IMR-90 (cell line): ENCODE measurements around the gene CST5. TPM values are rescaled to one million over a fixed set of nuclear protein-coding genes. Genes with fewer than 3 reads are reported as not detected.

Experiments
- ATAC-seq: fragments of 200-7000 bp; cut with Tn5 transposase; 2 replicates; pipeline ENCODE4 v1.9.1; 2020; ENCODE audit warnings: low read depth, mild to moderate bottlenecking, moderate library complexity
- Bru-seq: library from RNA; stranded (reverse); fragments of 400-500 nt; gene quantifications from one replicate; lab custom pipeline; 2021; lab: Mats Ljungman, UMichigan
- BruChase-seq, 2 experiments: library from RNA; stranded (reverse); fragments of 400-500 nt; gene quantifications; one replicate each; lab custom pipeline; 2021; lab: Mats Ljungman, UMichigan
- BruUV-seq: library from RNA; stranded (reverse); fragments of 400-500 nt; replicated peaks from 2 replicates; lab custom pipeline; 2021; lab: Mats Ljungman, UMichigan
- CTCF ChIA-PET: fragments of 300-600 bp; formaldehyde crosslinking; extraction: SDS; loops from one replicate; lab custom pipeline; 2021; ENCODE audit warnings: antibody characterized with exemption; lab: Yijun Ruan, JAX
- POLR2A ChIA-PET: fragments of 300-600 bp; sonication (Branson Sonifier 250); formaldehyde crosslinking; loops from one replicate; lab custom pipeline; 2022; ENCODE audit warnings: antibody characterized with exemption; ENCODE audit not compliant: unreplicated experiment; lab: Charles Lee
- DNase-seq: peaks from one replicate; pipeline ENCODE4 v3.0.0; 2013
- H2AFZ ChIP-seq: replicated peaks from 2 replicates; pipeline ENCODE3; 2013; ENCODE audit warnings: low read length, mild to moderate bottlenecking; ENCODE audit not compliant: poor library complexity
- H2AK5ac ChIP-seq: 2 replicates; pipeline ENCODE4 v1.6.1; 2013; ENCODE audit warnings: low read depth, low read length, inconsistent platforms
- H2AK9ac ChIP-seq: replicated peaks from 2 replicates; pipeline ENCODE3; 2013; ENCODE audit warnings: mild to moderate bottlenecking, low read depth, low read length, moderate library complexity; ENCODE audit not compliant: poor library complexity
- H2BK120ac ChIP-seq: 2 replicates; pipeline ENCODE4 v1.6.1; 2013; ENCODE audit warnings: low read depth, low read length, inconsistent platforms
- H2BK15ac ChIP-seq: 3 replicates; pipeline ENCODE4 v1.6.1; 2013; ENCODE audit warnings: low read depth, low read length, inconsistent platforms
- H2BK20ac ChIP-seq: 2 replicates; pipeline ENCODE4 v1.6.1; 2013; ENCODE audit warnings: low read depth, mild to moderate bottlenecking, inconsistent platforms, low read length, moderate library complexity
- H2BK5ac ChIP-seq: 2 replicates; pipeline ENCODE4 v1.6.1; 2013; ENCODE audit warnings: mild to moderate bottlenecking, low read depth, low read length, inconsistent platforms; ENCODE audit not compliant: poor library complexity, severe bottlenecking
- H3K14ac ChIP-seq: replicated peaks from 2 replicates; pipeline ENCODE4 v1.6.1; 2013; ENCODE audit warnings: low read depth, low read length, inconsistent platforms
- H3K18ac ChIP-seq: 2 replicates; pipeline ENCODE4 v1.6.1; 2013; ENCODE audit warnings: low read depth, low read length, control low read depth
- H3K23ac ChIP-seq: 2 replicates; pipeline ENCODE4 v1.6.1; 2013; ENCODE audit warnings: low read depth, low read length, inconsistent platforms
- H3K27ac ChIP-seq: 2 replicates; pipeline ENCODE4 v1.5.1; 2013; ENCODE audit warnings: mild to moderate bottlenecking, control low read depth, low read length; ENCODE audit not compliant: insufficient read depth
- H3K27me3 ChIP-seq: 2 replicates; pipeline ENCODE4 v1.6.1; 2013; ENCODE audit warnings: low read length; ENCODE audit not compliant: control insufficient read depth, insufficient read depth
- H3K36me3 ChIP-seq: 2 replicates; pipeline ENCODE4 v1.6.1; 2013; ENCODE audit warnings: low read length, mixed read lengths; ENCODE audit not compliant: control insufficient read depth, insufficient read depth
- H3K4ac ChIP-seq: 2 replicates; pipeline ENCODE4 v1.6.1; 2013; ENCODE audit warnings: low read depth, low read length, inconsistent platforms
- H3K4me1 ChIP-seq: 2 replicates; pipeline ENCODE4 v1.6.1; 2013; ENCODE audit warnings: low read length, mixed read lengths; ENCODE audit not compliant: control insufficient read depth, insufficient read depth
- H3K4me2 ChIP-seq: 2 replicates; pipeline ENCODE4 v1.6.1; 2013; ENCODE audit warnings: low read depth, mild to moderate bottlenecking, control low read depth, low read length, moderate library complexity
- H3K4me3 ChIP-seq: 2 replicates; pipeline ENCODE4 v1.5.1; 2013; ENCODE audit warnings: low read depth, mild to moderate bottlenecking, control low read depth, low read length, moderate library complexity; ENCODE audit not compliant: insufficient read depth
- H3K56ac ChIP-seq: 2 replicates; pipeline ENCODE4 v1.6.1; 2013; ENCODE audit warnings: low read length, inconsistent platforms; ENCODE audit not compliant: insufficient read depth; ENCODE audit errors: extremely low read depth
- H3K79me1 ChIP-seq, 2 experiments: 2 replicates each; pipeline ENCODE4 v1.6.1; 2013; ENCODE audit warnings: low read length in 2 of 2, inconsistent platforms in 1 of 2, low read depth in 1 of 2
- H3K9ac ChIP-seq: 2 replicates; pipeline ENCODE4 v1.6.1; 2013; ENCODE audit warnings: low read depth, low read length, control low read depth
- H3K9me1 ChIP-seq: 2 replicates; pipeline ENCODE4 v1.6.1; 2013; ENCODE audit warnings: low read length, inconsistent platforms; ENCODE audit not compliant: insufficient read depth
- H3K9me3 ChIP-seq: 2 replicates; pipeline ENCODE4 v1.6.1; 2013; ENCODE audit warnings: low read length; ENCODE audit not compliant: control insufficient read depth, insufficient read depth
- H4K20me1 ChIP-seq: 2 replicates; pipeline ENCODE4 v1.6.1; 2013; ENCODE audit warnings: low read length, inconsistent platforms; ENCODE audit not compliant: insufficient read depth
- H4K5ac ChIP-seq: 2 replicates; pipeline ENCODE4 v1.6.1; 2013; ENCODE audit warnings: mild to moderate bottlenecking, low read depth, low read length, control low read depth
- H4K8ac ChIP-seq, 2 experiments: 2 replicates each; pipeline ENCODE4 v1.6.1; 2013; ENCODE audit warnings: low read depth in 2 of 2, low read length in 2 of 2, control low read depth in 1 of 2, inconsistent platforms in 1 of 2
- H4K91ac ChIP-seq: 2 replicates; pipeline ENCODE4 v1.6.1; 2013; ENCODE audit warnings: low read depth, low read length, inconsistent platforms; ENCODE audit not compliant: insufficient read depth
- CEBPB ChIP-seq: IDR thresholded peaks from 2 replicates; pipeline ENCODE4 v1.6.1; 2012; ENCODE audit warnings: low read depth, low read length, improper control_type of control experiment
- ELK1 ChIP-seq: fragments of 150-350 bp; IDR thresholded peaks from 2 replicates; pipeline ENCODE4 v1.6.1; 2016; ENCODE audit warnings: low read depth, mild to moderate bottlenecking, low read length, moderate library complexity, borderline replicate concordance
- MAFK ChIP-seq: IDR thresholded peaks from 2 replicates; pipeline ENCODE4 v1.6.1; 2012; ENCODE audit warnings: low read depth, low read length, improper control_type of control experiment
- MAZ ChIP-seq: IDR thresholded peaks from 2 replicates; pipeline ENCODE4 v1.6.1; 2012; ENCODE audit warnings: low read depth, mild to moderate bottlenecking, low read length, improper control_type of control experiment, moderate library complexity, borderline replicate concordance
- NFE2L2 ChIP-seq: fragments of 150-350 bp; IDR thresholded peaks from 2 replicates; pipeline ENCODE4 v1.6.1; 2016; ENCODE audit warnings: low read depth, mild to moderate bottlenecking, low read length
- RCOR1 ChIP-seq: IDR thresholded peaks from 2 replicates; pipeline ENCODE4 v1.6.1; 2012; ENCODE audit warnings: mild to moderate bottlenecking, low read length, improper control_type of control experiment; ENCODE audit not compliant: insufficient replicate concordance
- SMC3 ChIP-seq: fragments of 150-350 bp; IDR thresholded peaks from 2 replicates; pipeline ENCODE4 v1.6.1; 2016; ENCODE audit warnings: low read depth, mild to moderate bottlenecking, antibody characterized with exemption, low read length, moderate library complexity
- USF2 ChIP-seq: fragments of 150-350 bp; IDR thresholded peaks from 2 replicates; pipeline ENCODE4 v1.6.1; 2017; ENCODE audit warnings: mild to moderate bottlenecking, antibody characterized with exemption, low read length, low read depth
- WGBS, 2 experiments: methylation state at CpG; one replicate each; pipeline versions ENCODE4 v1.1.5 to v1.1.7; 2013; ENCODE audit warnings: missing lambda C conversion rate in 2 of 2; ENCODE audit not compliant: insufficient read length in 1 of 2; ENCODE audit errors: extremely low coverage in 2 of 2; 5-methylcytosine and 5-hydroxymethylcytosine counted together
- dilution Hi-C: fragments of 300-500 bp; cut with HindIII; formaldehyde crosslinking; loops from one replicate; pipeline ENCODE4 v1.14.3; 2018; ENCODE audit warnings: low sequenced_read_pairs; ENCODE audit not compliant: unreplicated experiment
- in situ Hi-C: fragments of 300-500 bp; cut with MboI; formaldehyde crosslinking; loops from 3 replicates; pipeline ENCODE4 v1.14.3; 2019; ENCODE audit warnings: low sequenced_read_pairs, inconsistent platforms, mixed read lengths
- intact Hi-C: fragments of 100-400 bp; cut with micrococcal nuclease; formaldehyde crosslinking; loops from 2 replicates; pipeline ENCODE4 v1.10.0; 2022
- long read RNA-seq: library from polyadenylated mRNA; unstranded; transcript quantifications from one replicate; pipeline ENCODE4 v2.0.0, GENCODE V29; 2021; ENCODE audit not compliant: unreplicated experiment
- polyA plus RNA-seq, 3 experiments: library from polyadenylated mRNA; depleted of rRNA; stranded (reverse); fragments of >200 nt; gene quantifications; 2 replicates each; pipeline ENCODE4 v1.2.3, GENCODE V29; 2012; ENCODE audit warnings: low replicate concordance in 1 of 3
- total RNA-seq: library from RNA; depleted of rRNA; stranded (reverse); fragments of >200 nt; gene quantifications from 2 replicates; pipeline ENCODE4 v1.2.3, GENCODE V29; 2012; rRNA removed
- TF ChIP-seq, protein P1 (sequence below): conservative IDR thresholded peaks from 2 replicates; pipeline ENCODE4 v1.5.1; 2012; ENCODE audit warnings: mild to moderate bottlenecking, low read depth, low read length, improper control_type of control experiment

CST5 gene
- not detected in 2 replicates for total RNA-seq
- polyA plus RNA-seq (2012; rRNA removed), result not detected in 2 replicates
- polyA plus RNA-seq (2012; cell fraction: cytosol; rRNA removed), result not detected in 2 replicates
- polyA plus RNA-seq (2012; cell fraction: nucleus; rRNA removed; ENCODE audit: low replicate concordance), result not detected in 2 replicates
- not detected for Bru-seq, nascent RNA
- BruChase-seq, experiment 1, labeled RNA remaining after a 6-hour chase, result not detected
- not detected for BruChase-seq, experiment 2, labeled RNA remaining after a 2-hour chase
- long read RNA-seq, result 0 reads

- no peak within 1 kb of the TSS for H2BK120ac ChIP-seq
- H3K9me3 ChIP-seq, result no peaks in the 10 kb centered on the region
- CTCF ChIA-PET, result no interaction called here
Observed at GRCh38 chr20:23879328-23879798, at the start of gene CST5. Gene CST5 (minus strand): TSS chr20:23879748. CDS start chr20:23879676, 72 bp downstream.

More at GRCh38 chr20:23879328-23879798, at the start of gene CST5:
- Histone ChIP-seq H3K27me3 (no peaks in the 10 kb centered on the region), H3K4ac (no peak within 1 kb of the TSS), H3K79me1 (no peaks in the 10 kb centered on the region), H3K36me3 (no peaks in the 10 kb centered on the region), H3K9me1 (no peaks in the 10 kb centered on the region), H4K91ac (no peak within 1 kb of the TSS), H3K23ac (no peak within 1 kb of the TSS), H3K4me3 (no peak within 1 kb of the TSS), H2AFZ (no peak within 1 kb of the TSS), H3K14ac (no peak within 1 kb of the TSS), H3K4me2 (no peak within 1 kb of the TSS), H4K5ac (no peak within 1 kb of the TSS), H3K27ac (no peak within 1 kb of the TSS), H2BK5ac (no peak within 1 kb of the TSS), H2AK9ac (no peak within 1 kb of the TSS), H2BK20ac (no peak within 1 kb of the TSS), H3K18ac (no peak within 1 kb of the TSS), H2BK15ac (no peak within 1 kb of the TSS), H4K20me1 (no peaks in the 10 kb centered on the region), H3K4me1 (no peaks in the 10 kb centered on the region), H4K8ac (no peak within 1 kb of the TSS), H2AK5ac (no peak within 1 kb of the TSS), H3K56ac (no peak within 1 kb of the TSS), H3K9ac (no peak within 1 kb of the TSS)
- ATAC-seq (no peak), DNase-seq (no peak)
- no TSS peak for BruUV-seq
- in situ Hi-C loops (no loop called here), intact Hi-C loops (no loop called here), dilution Hi-C loops (no loop called here)
- WGBS, 2 experiments, result 80% methylated on average over 3 of the region's 7 CpGs; no CpG with 5 or more reads in 1 of the 2 experiments
- POLR2A ChIA-PET, result no interaction called here
- TF ChIP-seq NFE2L2 (no peak), ELK1 (no peak), SMC3 (no peak), USF2 (no peak), CEBPB (no peak), RCOR1 (no peak), MAZ (no peak), MAFK (no peak)
- TF ChIP-seq, protein P1, sequence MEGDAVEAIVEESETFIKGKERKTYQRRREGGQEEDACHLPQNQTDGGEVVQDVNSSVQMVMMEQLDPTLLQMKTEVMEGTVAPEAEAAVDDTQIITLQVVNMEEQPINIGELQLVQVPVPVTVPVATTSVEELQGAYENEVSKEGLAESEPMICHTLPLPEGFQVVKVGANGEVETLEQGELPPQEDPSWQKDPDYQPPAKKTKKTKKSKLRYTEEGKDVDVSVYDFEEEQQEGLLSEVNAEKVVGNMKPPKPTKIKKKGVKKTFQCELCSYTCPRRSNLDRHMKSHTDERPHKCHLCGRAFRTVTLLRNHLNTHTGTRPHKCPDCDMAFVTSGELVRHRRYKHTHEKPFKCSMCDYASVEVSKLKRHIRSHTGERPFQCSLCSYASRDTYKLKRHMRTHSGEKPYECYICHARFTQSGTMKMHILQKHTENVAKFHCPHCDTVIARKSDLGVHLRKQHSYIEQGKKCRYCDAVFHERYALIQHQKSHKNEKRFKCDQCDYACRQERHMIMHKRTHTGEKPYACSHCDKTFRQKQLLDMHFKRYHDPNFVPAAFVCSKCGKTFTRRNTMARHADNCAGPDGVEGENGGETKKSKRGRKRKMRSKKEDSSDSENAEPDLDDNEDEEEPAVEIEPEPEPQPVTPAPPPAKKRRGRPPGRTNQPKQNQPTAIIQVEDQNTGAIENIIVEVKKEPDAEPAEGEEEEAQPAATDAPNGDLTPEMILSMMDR, result no peak
